ACC112 (cell line): ENCODE data around the gene ALG8.
"Not testable (repeated sequence)": the region's sequence is repeated elsewhere in the genome, so short reads cannot be mapped to it uniquely, and the experiment has no call there.

ENCODE experiments used
- H2AFZ ChIP-seq: fragments of 200-600 bp; sonication (generic); one replicate; pipeline ENCODE4 v1.6.0; 2017; ENCODE audit warnings: antibody characterized with exemption, low read length; ENCODE audit not compliant: unreplicated experiment
- H3K27ac ChIP-seq: fragments of 200-600 bp; sonication (generic); 2 replicates; pipeline ENCODE4 v1.5.1; 2014; ENCODE audit warnings: low read depth, mild to moderate bottlenecking, antibody characterized with exemption, low read length, moderate library complexity
- H3K27me3 ChIP-seq: fragments of 200-600 bp; sonication (generic); 2 replicates; pipeline ENCODE4 v1.6.1; 2014; ENCODE audit warnings: mild to moderate bottlenecking, antibody characterized with exemption, low read length, moderate library complexity, mixed read lengths; ENCODE audit not compliant: insufficient read depth
- H3K36me3 ChIP-seq: fragments of 200-600 bp; sonication (generic); 2 replicates; pipeline ENCODE4 v1.6.1; 2016; ENCODE audit warnings: mild to moderate bottlenecking, antibody characterized with exemption, low read length, moderate library complexity, mixed read lengths; ENCODE audit not compliant: insufficient read depth
- H3K4me1 ChIP-seq: fragments of 200-600 bp; sonication (generic); one replicate; pipeline ENCODE4 v1.6.1; 2016; ENCODE audit warnings: low read length, mixed read lengths; ENCODE audit not compliant: insufficient read depth, unreplicated experiment, control insufficient read depth
- H3K4me3 ChIP-seq: fragments of 200-600 bp; sonication (generic); 2 replicates; pipeline ENCODE4 v1.5.1; 2014; ENCODE audit warnings: mild to moderate bottlenecking, low read depth, low read length
- H3K79me2 ChIP-seq: fragments of 200-600 bp; sonication (generic); one replicate; pipeline ENCODE4 v1.6.0; 2016; ENCODE audit warnings: low read length; ENCODE audit not compliant: control insufficient read depth, unreplicated experiment, insufficient read depth

Gene ALG8

GRCh38 chr11:78069465-78069864, 70.0 kb downstream of the ALG8 start:
- no peak overlapping the region for H3K27ac ChIP-seq
- no peaks in the 10 kb centered on the region for H3K27me3 ChIP-seq
- H3K4me3 ChIP-seq = no peak overlapping the region
- no peaks in the 10 kb centered on the region for H3K4me1 ChIP-seq
- H2AFZ ChIP-seq = no peak overlapping the region
- H3K36me3 ChIP-seq = peaks cover 28% of the 10 kb centered on the region
- H3K79me2 ChIP-seq = peaks cover 26% of the 10 kb centered on the region

GRCh38 chr11:78067704-78068103, 71.7 kb downstream of the ALG8 start:
- no peak overlapping the region for H3K27ac ChIP-seq
- no peaks in the 10 kb centered on the region for H3K4me1 ChIP-seq
- peaks cover 24% of the 10 kb centered on the region for H3K36me3 ChIP-seq
- H3K27me3 ChIP-seq = no peaks in the 10 kb centered on the region
- peaks cover 14% of the 10 kb centered on the region for H3K79me2 ChIP-seq
- no peak overlapping the region for H2AFZ ChIP-seq
- no peak overlapping the region for H3K4me3 ChIP-seq

- Histone ChIP-seq H3K79me2 (peaks cover 5% of the 10 kb centered on the region), H3K4me1 (no peaks in the 10 kb centered on the region), H3K27ac (no peak overlapping the region), H2AFZ (no peak overlapping the region), H3K27me3 (no peaks in the 10 kb centered on the region), H3K36me3 (peaks cover 19% of the 10 kb centered on the region), H3K4me3 (no peak overlapping the region)
These were observed 73.0 kb downstream of the ALG8 start for GRCh38 chr11:78066471-78066870.

GRCh38 chr11:78065203-78065602, 74.2 kb downstream of the ALG8 start:
- no peak overlapping the region for H3K27ac ChIP-seq
- no peak overlapping the region for H3K4me3 ChIP-seq
- peaks cover 14% of the 10 kb centered on the region for H3K36me3 ChIP-seq
- peaks cover 5% of the 10 kb centered on the region for H3K4me1 ChIP-seq
- H3K79me2 ChIP-seq = no peaks in the 10 kb centered on the region
- H3K27me3 ChIP-seq = no peaks in the 10 kb centered on the region
- no peak overlapping the region for H2AFZ ChIP-seq

GRCh38 chr11:78063440-78064181, 75.8 kb downstream of the ALG8 start, which contains the start of gene THRSP:
TSS of gene THRSP (plus strand) at chr11:78063861. CDS start at chr11:78063882, 21 bp downstream.
- Histone ChIP-seq H3K4me1 (peaks cover 5% of the 10 kb centered on the region), H3K4me3 (no peak within 1 kb of the TSS), H3K79me2 (no peaks in the 10 kb centered on the region), H3K27ac (no peak within 1 kb of the TSS), H3K36me3 (no peaks in the 10 kb centered on the region), H3K27me3 (no peaks in the 10 kb centered on the region), H2AFZ (no peak within 1 kb of the TSS)

GRCh38 chr11:78062671-78063070, 76.8 kb downstream of the ALG8 start:
- H3K36me3 ChIP-seq = no peaks in the 10 kb centered on the region
- peaks cover 5% of the 10 kb centered on the region for H3K4me1 ChIP-seq
- no peak overlapping the region for H3K27ac ChIP-seq
- no peak overlapping the region for H2AFZ ChIP-seq
- H3K4me3 ChIP-seq = no peak overlapping the region
- no peaks in the 10 kb centered on the region for H3K27me3 ChIP-seq
- H3K79me2 ChIP-seq = no peaks in the 10 kb centered on the region

GRCh38 chr11:78061921-78062311, 77.5 kb downstream of the ALG8 start:
- Histone ChIP-seq H3K79me2 (no peaks in the 10 kb centered on the region), H2AFZ (no peak overlapping the region), H3K36me3 (no peaks in the 10 kb centered on the region), H3K4me1 (peaks cover 5% of the 10 kb centered on the region), H3K27ac (no peak overlapping the region), H3K4me3 (no peak overlapping the region), H3K27me3 (no peaks in the 10 kb centered on the region)

- Histone ChIP-seq H3K36me3 (no peaks in the 10 kb centered on the region), H3K79me2 (no peaks in the 10 kb centered on the region), H3K4me3 (no peak overlapping the region), H3K4me1 (peaks cover 5% of the 10 kb centered on the region), H2AFZ (no peak overlapping the region), H3K27ac (peak overlapping the region; percentile 6; the same call in 1 of the 2 replicates), H3K27me3 (no peaks in the 10 kb centered on the region)
These were observed 78.1 kb downstream of the ALG8 start for GRCh38 chr11:78061088-78061920.

- H3K79me2 ChIP-seq = no peaks in the 10 kb centered on the region
- no peaks in the 10 kb centered on the region for H3K27me3 ChIP-seq
- no peak overlapping the region for H3K4me3 ChIP-seq
- H2AFZ ChIP-seq = no peak overlapping the region
- no peak overlapping the region for H3K27ac ChIP-seq
- H3K36me3 ChIP-seq = no peaks in the 10 kb centered on the region
- peaks cover 5% of the 10 kb centered on the region for H3K4me1 ChIP-seq
These were observed 78.9 kb downstream of the ALG8 start for GRCh38 chr11:78060533-78060932.

GRCh38 chr11:78059749-78060328, 79.6 kb downstream of the ALG8 start:
- not testable (repeated sequence) for H2AFZ ChIP-seq, H3K79me2 ChIP-seq, H3K4me3 ChIP-seq, H3K27ac ChIP-seq, H3K27me3 ChIP-seq, H3K36me3 ChIP-seq, H3K4me1 ChIP-seq
